Body of pancreas (tissue), 4 donors: ENCODE data around the gene TP53TG5. TPM values are rescaled to one million over a fixed set of nuclear protein-coding genes. Genes with fewer than 3 reads are reported as not detected.
A peak's percentile ranks its signal among the peaks of the same experiment; 100 is the strongest.

Source experiments
- ATAC-seq: fragments of 150-250 bp; one replicate; pipeline ENCODE4 v1.9.1; 2016
- DNase-seq, 4 donors: peaks; one replicate each; pipeline ENCODE4 v3.0.0-alpha.2; 2019
- H3K27ac ChIP-seq, 4 donors: fragments of 200-600 bp; sonication (generic); 1 replicate in 3 of 4; 2 replicates in 1 of 4; pipeline versions ENCODE4 v1.5.1 to v1.6.1; 2016 to 2019; ENCODE audit warnings: mild to moderate bottlenecking in 1 of 4, mixed read lengths in 1 of 4, moderate library complexity in 1 of 4
- H3K27me3 ChIP-seq, 2 donors: fragments of 200-600 bp; sonication (generic); one replicate each; pipeline ENCODE4 v1.6.0; 2016; ENCODE audit warnings: mild to moderate bottlenecking in 1 of 2
- H3K36me3 ChIP-seq, 2 donors: fragments of 200-600 bp; sonication (generic); replicated peaks in 1 of 2; 2 replicates each; pipeline ENCODE4 v1.5.1; 2016; ENCODE audit warnings: low read depth in 2 of 2; ENCODE audit not compliant: insufficient read depth in 1 of 2
- H3K4me1 ChIP-seq: fragments of 200-600 bp; sonication (generic); one replicate; pipeline ENCODE4 v1.6.0; 2016
- H3K4me3 ChIP-seq, 2 donors: fragments of 200-600 bp; sonication (generic); 1 replicate in 1 of 2; 2 replicates in 1 of 2; pipeline ENCODE4 v1.5.1; 2016 to 2019
- H3K9me3 ChIP-seq, 3 donors: fragments of 200-600 bp; sonication (generic); 1 replicate in 2 of 3; 2 replicates in 1 of 3; pipeline ENCODE4 v1.5.1; 2016
- POLR2A ChIP-seq, 3 donors: fragments of 450-650 bp; IDR thresholded peaks; one replicate each; pipeline ENCODE4 v1.6.1; 2016; ENCODE audit warnings: antibody characterized with exemption in 3 of 3, mild to moderate bottlenecking in 2 of 3
- WGBS, 2 donors: methylation state at CpG; one replicate each; pipeline ENCODE4 v1.1.5; 2017; 5-methylcytosine and 5-hydroxymethylcytosine counted together
- intact Hi-C: fragments of 100-400 bp; cut with DNase I; formaldehyde crosslinking; loops from one replicate; pipeline ENCODE4 v1.15.1; 2023
- total RNA-seq, 2 donors: library from RNA; depleted of rRNA; stranded (reverse); fragments of >200 nt; gene quantifications; one replicate each; pipeline ENCODE4 v1.1.0, GENCODE V29; 2016
- TF ChIP-seq, protein P1 (sequence below), 7 experiments: fragments of 450-650 bp in 4 of 7; fragments of 200-600 bp in 3 of 7; sonication (generic) in 3 of 7; IDR thresholded peaks; one replicate each; pipeline ENCODE4 v1.5.1; 2016 to 2019; ENCODE audit warnings: antibody characterized with exemption in 7 of 7

Gene TP53TG5
- total RNA-seq, 2 donors from 2014 or later = not detected

DNA sequence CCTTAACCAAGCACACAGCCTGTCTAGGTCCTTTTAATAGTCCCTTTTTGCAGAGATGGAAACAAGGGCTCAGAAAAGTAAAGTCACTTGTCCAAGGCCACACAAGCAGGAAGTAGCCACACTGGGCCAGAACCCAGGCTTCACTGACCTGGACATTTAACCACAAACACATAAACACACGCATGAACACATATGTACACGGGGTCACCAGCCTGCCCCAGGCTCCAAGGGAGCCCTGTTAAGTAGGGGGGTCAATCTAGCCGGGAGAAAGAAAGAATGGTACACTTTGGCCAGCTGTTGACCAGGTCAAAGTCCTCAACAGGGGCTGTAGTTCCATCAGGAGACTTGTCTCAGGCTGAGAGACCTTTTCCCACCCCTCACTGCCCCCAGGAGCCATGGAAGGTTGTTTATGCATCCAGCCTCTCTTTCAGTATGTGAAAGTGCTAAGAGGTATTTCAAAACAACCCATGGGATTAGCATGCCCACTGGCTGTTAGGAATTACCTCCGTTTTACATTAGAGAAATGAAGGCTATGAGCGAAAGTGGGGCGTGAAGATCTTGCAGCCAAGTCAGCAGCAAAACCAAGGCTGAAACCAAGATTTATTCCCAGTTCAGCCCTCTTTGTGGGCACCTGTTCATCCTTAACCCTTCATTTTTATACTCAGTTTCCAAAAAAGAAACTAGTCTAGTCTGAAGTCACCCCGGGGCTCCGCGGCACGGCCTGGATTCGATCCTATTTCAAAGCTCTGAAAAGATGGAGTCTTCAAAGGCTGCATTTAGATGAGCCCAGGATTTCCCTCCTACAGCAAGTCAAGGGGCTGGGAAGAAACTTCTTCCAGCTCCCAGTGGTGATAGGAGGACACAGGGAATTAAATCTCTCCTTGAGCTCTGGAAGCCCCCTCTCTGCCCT lies 39.7 kb downstream of the TP53TG5 start:
- Histone ChIP-seq H3K4me1 (peaks cover 83% of the 10 kb centered on the region), H3K9me3 (no peaks in the 10 kb centered on the region), H3K27ac (peak overlapping the region; percentile 91 to 99 (median 98)), H3K36me3 (peaks cover 2 to 6% of the 10 kb centered on the region in 2 donors), H3K27me3 (no peaks in the 10 kb centered on the region), H3K4me3 (no peak overlapping the region)
- intact Hi-C loops = no loop called here
- DNase-seq (peak in 1 of 4 donors; percentile 52), ATAC-seq (no peak)
- TF ChIP-seq, protein P1, sequence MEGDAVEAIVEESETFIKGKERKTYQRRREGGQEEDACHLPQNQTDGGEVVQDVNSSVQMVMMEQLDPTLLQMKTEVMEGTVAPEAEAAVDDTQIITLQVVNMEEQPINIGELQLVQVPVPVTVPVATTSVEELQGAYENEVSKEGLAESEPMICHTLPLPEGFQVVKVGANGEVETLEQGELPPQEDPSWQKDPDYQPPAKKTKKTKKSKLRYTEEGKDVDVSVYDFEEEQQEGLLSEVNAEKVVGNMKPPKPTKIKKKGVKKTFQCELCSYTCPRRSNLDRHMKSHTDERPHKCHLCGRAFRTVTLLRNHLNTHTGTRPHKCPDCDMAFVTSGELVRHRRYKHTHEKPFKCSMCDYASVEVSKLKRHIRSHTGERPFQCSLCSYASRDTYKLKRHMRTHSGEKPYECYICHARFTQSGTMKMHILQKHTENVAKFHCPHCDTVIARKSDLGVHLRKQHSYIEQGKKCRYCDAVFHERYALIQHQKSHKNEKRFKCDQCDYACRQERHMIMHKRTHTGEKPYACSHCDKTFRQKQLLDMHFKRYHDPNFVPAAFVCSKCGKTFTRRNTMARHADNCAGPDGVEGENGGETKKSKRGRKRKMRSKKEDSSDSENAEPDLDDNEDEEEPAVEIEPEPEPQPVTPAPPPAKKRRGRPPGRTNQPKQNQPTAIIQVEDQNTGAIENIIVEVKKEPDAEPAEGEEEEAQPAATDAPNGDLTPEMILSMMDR (IDR thresholded peaks at IDR 0.05) = no peak
- no peak for TF ChIP-seq POLR2A (IDR thresholded peaks at IDR 0.05)
- 72 to 76% methylated on average over 8 to 11 of the region's 11 CpGs for WGBS, 2 donors

DNA sequence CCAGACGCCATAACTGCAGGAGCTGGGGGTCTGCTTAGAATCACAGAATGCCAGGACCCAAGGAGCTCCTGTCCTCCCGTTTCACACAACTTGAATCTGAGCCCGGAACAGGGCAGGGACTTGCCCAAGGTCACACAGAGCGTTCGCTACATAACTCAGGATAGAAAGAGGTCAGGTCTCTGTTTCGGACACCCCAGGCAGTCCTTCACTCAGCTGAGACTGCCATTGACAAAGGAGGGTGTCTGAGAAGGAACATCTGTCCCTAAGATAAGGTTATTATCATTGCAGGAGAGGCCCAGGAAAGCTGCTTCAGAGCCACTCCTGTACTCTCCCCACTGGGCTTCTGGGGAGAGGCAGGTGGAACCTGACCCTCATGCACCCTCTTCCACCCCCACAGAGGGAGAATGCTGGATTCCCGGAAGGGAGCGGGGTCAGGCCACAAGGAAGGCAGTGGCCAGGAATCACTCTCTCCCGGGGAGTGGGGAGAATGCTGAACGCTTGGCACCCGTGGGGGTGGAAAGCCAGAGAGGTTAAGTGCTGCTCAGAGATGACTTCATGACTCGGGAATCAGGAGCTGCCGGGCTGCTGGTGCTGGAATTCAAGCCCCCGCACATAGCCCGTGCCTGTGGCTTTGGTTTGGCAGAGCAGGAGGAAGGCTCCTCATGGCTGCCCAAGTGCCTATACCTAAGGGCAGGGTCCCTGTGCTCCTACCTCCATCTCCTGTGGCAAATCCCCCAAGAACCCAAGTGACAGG lies 40.6 kb downstream of the TP53TG5 start:
- Histone ChIP-seq H3K27ac (peak overlapping the region; percentile 80 to 99 (median 94)), H3K27me3 (no peaks in the 10 kb centered on the region), H3K4me1 (peaks cover 80% of the 10 kb centered on the region), H3K4me3 (no peak overlapping the region), H3K9me3 (no peaks in the 10 kb centered on the region), H3K36me3 (peaks cover 4 to 14% of the 10 kb centered on the region in 2 donors)
- DNase-seq = peak; percentile 71 to 82 (median 77)
- peak; percentile 23 to 69 (median 65) for TF ChIP-seq POLR2A (IDR thresholded peaks at IDR 0.05)
- TF ChIP-seq, protein P1 (IDR thresholded peaks at IDR 0.05) = no peak
- ATAC-seq = peak; percentile 35
- intact Hi-C loops = no loop called here
- WGBS, 2 donors = 6 to 16% methylated on average over 10 to 15 of the region's 15 CpGs

DNA sequence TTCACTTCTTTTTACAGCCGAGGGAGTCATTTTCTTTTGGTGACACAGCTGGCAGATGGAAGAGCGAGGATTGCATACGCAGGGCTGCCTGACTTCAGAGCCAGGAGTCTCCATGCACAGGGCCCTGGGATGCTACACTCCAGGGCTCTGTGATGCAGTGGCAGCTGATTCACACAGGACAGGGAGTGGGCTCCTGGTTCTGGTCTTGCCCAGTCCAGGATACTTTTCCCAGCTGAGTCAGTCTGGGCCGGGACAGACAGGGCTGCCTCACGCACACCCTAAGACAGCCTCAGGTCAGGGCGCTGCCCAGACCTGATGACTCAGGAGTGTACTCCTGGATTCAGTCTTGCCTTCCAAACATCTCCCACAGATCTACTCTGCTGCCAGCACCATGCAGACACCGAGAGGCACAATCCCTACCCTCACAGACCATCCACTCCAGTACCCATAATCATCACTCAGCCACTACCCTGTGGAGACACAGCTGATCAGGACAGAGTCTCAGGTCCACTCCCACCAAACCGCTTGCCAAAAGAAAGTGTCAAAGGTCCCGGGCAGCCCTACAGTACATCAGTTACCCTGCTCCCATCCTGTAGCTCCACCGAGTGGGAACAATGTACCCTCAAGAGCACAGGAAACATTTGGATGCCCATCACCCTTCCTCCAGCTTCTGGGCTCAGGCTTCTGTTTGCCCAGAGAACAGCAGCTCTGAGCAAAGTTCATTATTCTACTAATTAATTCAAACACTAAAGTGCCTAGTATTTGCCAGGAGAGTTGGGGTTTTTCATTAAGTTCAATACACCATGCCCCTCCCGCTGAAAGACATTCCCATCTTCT lies 41.4 kb downstream of the TP53TG5 start:
- 44 to 49% methylated on average over 10 to 11 of the region's 11 CpGs for WGBS, 2 donors
- intact Hi-C loops = no loop called here
- Histone ChIP-seq H3K27me3 (no peaks in the 10 kb centered on the region), H3K27ac (peak overlapping the region; percentile 80 to 99 (median 94)), H3K9me3 (no peaks in the 10 kb centered on the region), H3K4me3 (no peak overlapping the region), H3K4me1 (peaks cover 73% of the 10 kb centered on the region), H3K36me3 (peaks cover 11 to 16% of the 10 kb centered on the region in 2 donors)
- DNase-seq (peak in 1 of 4 donors; percentile 60), ATAC-seq (no peak)
- TF ChIP-seq, protein P1 (IDR thresholded peaks at IDR 0.05) = no peak
- TF ChIP-seq POLR2A (IDR thresholded peaks at IDR 0.05) = no peak

DNA sequence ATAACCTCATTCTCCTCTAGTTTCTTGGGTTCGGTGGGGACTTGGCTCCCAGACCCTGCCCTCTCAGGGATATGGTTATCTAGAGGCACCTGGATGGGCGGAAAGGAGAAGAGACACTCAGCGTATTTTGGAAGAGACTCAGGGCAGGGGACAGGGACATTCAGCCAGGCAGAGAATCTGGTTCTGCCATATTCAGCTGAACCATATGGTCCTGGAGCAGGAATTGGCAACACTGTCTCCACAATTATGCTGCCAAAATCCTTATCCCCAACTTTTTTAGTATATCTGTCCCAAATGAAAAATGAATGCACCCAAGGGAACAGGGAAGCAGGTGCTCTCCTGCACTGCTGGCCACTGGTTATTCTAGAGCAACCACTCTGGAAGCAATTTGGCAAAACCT lies 47.6 kb downstream of the TP53TG5 start:
- intact Hi-C loops = no loop called here
- Histone ChIP-seq H3K36me3 (peaks cover 14 to 37% of the 10 kb centered on the region in 2 donors), H3K4me3 (no peak overlapping the region), H3K4me1 (peaks cover 39% of the 10 kb centered on the region), H3K9me3 (no peaks in the 10 kb centered on the region), H3K27me3 (no peaks in the 10 kb centered on the region), H3K27ac (peak overlapping the region in 3 of 4 donors; percentile 29 to 67 (median 37))
- DNase-seq (no peak), ATAC-seq (no peak)
- WGBS, 2 donors = 90 to 93% methylated on average over 3 of the region's 3 CpGs
- TF ChIP-seq, protein P1 (IDR thresholded peaks at IDR 0.05) = no peak
- no peak for TF ChIP-seq POLR2A (IDR thresholded peaks at IDR 0.05)
